K562 (cell line): ENCODE measurements around the gene GIPC3. TPM values are rescaled to one million over a fixed set of nuclear protein-coding genes. Genes with fewer than 3 reads are reported as not detected.
A peak's percentile ranks its signal among the peaks of the same experiment; 100 is the strongest.

Source experiments
- CBX5 ChIP-seq: IDR thresholded peaks from 2 replicates; pipeline ENCODE4 v1.6.1; 2014; ENCODE audit warnings: low read depth, borderline replicate concordance
- HNRNPLL ChIP-seq: fragments of 200-400 bp; formaldehyde crosslinking; IDR thresholded peaks from 2 replicates; pipeline ENCODE4 v1.6.1; 2017; ENCODE audit warnings: low read length, low read depth, mild to moderate bottlenecking; ENCODE audit not compliant: poor library complexity, severe bottlenecking
- KLF1 ChIP-seq: fragments of 450-650 bp; IDR thresholded peaks from 2 replicates; pipeline ENCODE4 v1.6.1; 2016; ENCODE audit warnings: missing genetic modification characterization, missing compliant biosample characterization
- NUFIP1 ChIP-seq: fragments of 450-650 bp; IDR thresholded peaks from 2 replicates; pipeline ENCODE4 v1.6.1; 2018; ENCODE audit not compliant: partially characterized antibody
- PHF20 ChIP-seq: fragments of 450-650 bp; IDR thresholded peaks from 2 replicates; pipeline ENCODE4 v1.6.1; 2018; ENCODE audit not compliant: partially characterized antibody
- PPARD ChIP-seq: fragments of 250-450 bp; sonication (Bioruptor Pico); IDR thresholded peaks from 2 replicates; pipeline ENCODE4 v1.8.0; 2022; ENCODE audit warnings: inconsistent platforms, mild to moderate bottlenecking, moderate library complexity
- PYGO2 ChIP-seq: fragments of 450-650 bp; IDR thresholded peaks from 2 replicates; pipeline ENCODE4 v1.6.1; 2016; ENCODE audit warnings: mild to moderate bottlenecking, missing genetic modification characterization, moderate library complexity, missing compliant biosample characterization
- SMAD2 ChIP-seq: fragments of 150-350 bp; IDR thresholded peaks from 2 replicates; pipeline ENCODE4 v1.6.1; 2014; ENCODE audit warnings: low read depth, mild to moderate bottlenecking, low read length
- SOX6 ChIP-seq: fragments of 450-650 bp; IDR thresholded peaks from 2 replicates; pipeline ENCODE4 v1.6.1; 2014; ENCODE audit warnings: mild to moderate bottlenecking
- SREBF2 ChIP-seq: sonication (generic); formaldehyde crosslinking; IDR thresholded peaks from 2 replicates; pipeline ENCODE4 v1.4.0; 2020; ENCODE audit warnings: mild to moderate bottlenecking, missing genetic modification reagents
- TAL1 ChIP-seq: fragments of 450-650 bp; IDR thresholded peaks from 2 replicates; pipeline ENCODE4 v1.6.1; 2016; ENCODE audit warnings: mild to moderate bottlenecking
- THRAP3 ChIP-seq: fragments of 450-650 bp; IDR thresholded peaks from 2 replicates; pipeline ENCODE4 v1.6.1; 2016; ENCODE audit warnings: mild to moderate bottlenecking, inconsistent platforms, borderline replicate concordance
- ZFX ChIP-seq: sonication (generic); formaldehyde crosslinking; IDR thresholded peaks from 2 replicates; pipeline ENCODE4 v1.8.0; 2022; ENCODE audit warnings: mild to moderate bottlenecking, missing genetic modification reagents, moderate library complexity
- ZNF197 ChIP-seq: fragments of 200-800 bp; sonication (Bioruptor generic); IDR thresholded peaks from 2 replicates; pipeline ENCODE4 v1.6.1; 2016; ENCODE audit warnings: low read depth, missing genetic modification characterization, missing compliant biosample characterization
- ZNF431 ChIP-seq: sonication (generic); formaldehyde crosslinking; IDR thresholded peaks from 2 replicates; pipeline ENCODE4 v1.8.0; 2022; ENCODE audit warnings: mild to moderate bottlenecking, missing genetic modification reagents
- ZNF766 ChIP-seq: fragments of 200-800 bp; sonication (Bioruptor generic); conservative IDR thresholded peaks from 2 replicates; pipeline ENCODE4 v1.6.1; 2016; ENCODE audit warnings: missing genetic modification characterization, missing compliant biosample characterization
- polyA plus RNA-seq, 8 experiments: library from polyadenylated mRNA; depleted of rRNA in 4 of 8; stranded (reverse) in 5 of 8; unstranded in 3 of 8; fragments of >200 nt; fragmentation: Nextera tagmentation in 2 of 8; fragmentation: Illumina TruSeq in 1 of 8; extraction: Ambion mirVana in 2 of 8; extraction: Trizol in 1 of 8; gene quantifications; 2 replicates each; pipeline versions ENCODE4 v1.2.1 to v1.2.3, GENCODE V29; 2011 to 2014; ENCODE audit warnings: inconsistent platforms in 1 of 8, missing spikeins in 1 of 8
- total RNA-seq, 7 experiments: library from RNA; depleted of rRNA in 6 of 7; stranded (reverse); fragments of >200 nt in 6 of 7; fragmentation: Illumina TruSeq in 2 of 7; extraction: Trizol in 2 of 7; gene quantifications; 2 replicates each; pipeline versions ENCODE4 v1.2.1 to v1.2.3, GENCODE V29; 2011 to 2021; ENCODE audit warnings: low replicate concordance in 1 of 7
- TF ChIP-seq, protein P1 (sequence below): fragments of 200-800 bp; sonication (Bioruptor generic); IDR thresholded peaks from 2 replicates; pipeline ENCODE4 v1.6.1; 2017; ENCODE audit warnings: missing genetic modification characterization, missing compliant biosample characterization
- TF ChIP-seq, protein P2 (sequence below): fragments of 450-650 bp; formaldehyde crosslinking; conservative IDR thresholded peaks from 2 replicates; pipeline ENCODE4 v1.4.0; 2022; ENCODE audit warnings: mild to moderate bottlenecking, missing genetic modification characterization
- TF ChIP-seq, protein P3 (sequence below): fragments of 450-650 bp; IDR thresholded peaks from 2 replicates; pipeline ENCODE4 v1.6.1; 2016
- TF ChIP-seq, protein P4 (sequence below), 2 experiments: IDR thresholded peaks; 2 replicates each; pipeline ENCODE4 v1.6.1; 2012; ENCODE audit warnings: improper control_type of control experiment in 2 of 2, low read depth in 2 of 2, low read length in 2 of 2, borderline replicate concordance in 1 of 2
- TF ChIP-seq, protein P5 (sequence below): sonication (generic); formaldehyde crosslinking; IDR thresholded peaks from 2 replicates; pipeline ENCODE4 v1.8.1; 2022; ENCODE audit warnings: missing genetic modification reagents

Gene GIPC3
- total and polyA plus RNA-seq, 9 of the 15 experiments (the other 6 are each of a cell fraction or from before 2014, with no cell fraction given) = 0.03 to 3.6 (median 1.5) TPM; not detected in 1

DNA sequence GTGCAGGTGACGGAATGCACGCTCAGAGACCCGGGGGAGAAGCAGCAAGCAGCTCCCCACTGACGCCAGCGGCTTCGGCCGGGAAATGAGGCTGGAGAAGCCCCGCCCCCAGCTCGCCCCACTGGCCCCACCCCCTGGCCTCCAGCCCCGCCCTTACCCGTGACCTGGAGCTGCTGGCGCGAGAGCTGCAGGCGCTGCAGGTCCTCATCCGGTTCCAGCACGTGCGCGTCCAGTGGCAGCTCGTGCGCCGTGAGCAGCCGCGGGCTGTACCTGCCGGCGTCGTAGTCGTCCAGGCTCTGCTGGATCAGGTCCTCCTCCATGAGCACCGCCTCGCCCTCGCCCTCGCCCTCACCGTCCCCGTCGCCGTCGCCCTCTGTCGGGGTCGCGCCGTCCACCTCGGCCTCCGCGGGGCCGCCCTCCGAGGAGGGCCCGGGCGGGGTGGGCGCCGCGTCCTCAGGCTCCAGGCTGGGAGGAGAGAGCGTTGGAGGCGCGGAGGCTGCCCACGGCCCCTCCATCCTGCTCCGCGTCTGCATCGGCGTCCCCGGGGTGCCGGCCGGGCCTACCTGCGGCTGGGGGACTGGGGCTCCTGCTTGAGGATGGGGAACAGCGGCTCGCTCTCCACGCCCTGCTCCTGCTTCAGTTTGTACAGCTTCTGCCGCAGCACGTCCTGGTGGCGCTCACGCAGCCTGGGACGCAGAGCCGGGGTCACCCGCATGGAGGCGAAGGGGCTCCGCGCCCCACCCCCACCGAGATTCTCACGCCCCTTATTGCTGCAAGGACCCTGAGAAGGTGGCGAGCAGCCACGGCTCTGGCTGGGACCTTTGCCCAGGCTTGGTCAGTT is 27.8 kb downstream of the GIPC3 start (continued):
- TF ChIP-seq HNRNPLL (peak; percentile 26), ZNF766 (CRISPR knock-in tag) (no peak), SMAD2 (no peak), ZNF431 (CRISPR knock-in tag) (no peak), TAL1 (no peak), ZFX (CRISPR knock-in tag) (no peak), PPARD (CRISPR knock-in tag) (no peak), PHF20 (no peak), PYGO2 (tag) (no peak), THRAP3 (no peak), NUFIP1 (no peak), ZNF197 (CRISPR knock-in tag) (no peak), SOX6 (no peak), KLF1 (tag) (no peak), CBX5 (no peak), SREBF2 (CRISPR knock-in tag) (no peak)
- TF ChIP-seq, protein P1, sequence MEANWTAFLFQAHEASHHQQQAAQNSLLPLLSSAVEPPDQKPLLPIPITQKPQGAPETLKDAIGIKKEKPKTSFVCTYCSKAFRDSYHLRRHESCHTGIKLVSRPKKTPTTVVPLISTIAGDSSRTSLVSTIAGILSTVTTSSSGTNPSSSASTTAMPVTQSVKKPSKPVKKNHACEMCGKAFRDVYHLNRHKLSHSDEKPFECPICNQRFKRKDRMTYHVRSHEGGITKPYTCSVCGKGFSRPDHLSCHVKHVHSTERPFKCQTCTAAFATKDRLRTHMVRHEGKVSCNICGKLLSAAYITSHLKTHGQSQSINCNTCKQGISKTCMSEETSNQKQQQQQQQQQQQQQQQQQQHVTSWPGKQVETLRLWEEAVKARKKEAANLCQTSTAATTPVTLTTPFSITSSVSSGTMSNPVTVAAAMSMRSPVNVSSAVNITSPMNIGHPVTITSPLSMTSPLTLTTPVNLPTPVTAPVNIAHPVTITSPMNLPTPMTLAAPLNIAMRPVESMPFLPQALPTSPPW = peak; percentile 58
- TF ChIP-seq, protein P2, sequence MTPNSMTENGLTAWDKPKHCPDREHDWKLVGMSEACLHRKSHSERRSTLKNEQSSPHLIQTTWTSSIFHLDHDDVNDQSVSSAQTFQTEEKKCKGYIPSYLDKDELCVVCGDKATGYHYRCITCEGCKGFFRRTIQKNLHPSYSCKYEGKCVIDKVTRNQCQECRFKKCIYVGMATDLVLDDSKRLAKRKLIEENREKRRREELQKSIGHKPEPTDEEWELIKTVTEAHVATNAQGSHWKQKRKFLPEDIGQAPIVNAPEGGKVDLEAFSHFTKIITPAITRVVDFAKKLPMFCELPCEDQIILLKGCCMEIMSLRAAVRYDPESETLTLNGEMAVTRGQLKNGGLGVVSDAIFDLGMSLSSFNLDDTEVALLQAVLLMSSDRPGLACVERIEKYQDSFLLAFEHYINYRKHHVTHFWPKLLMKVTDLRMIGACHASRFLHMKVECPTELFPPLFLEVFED (CRISPR knock-in tag) = no peak
- TF ChIP-seq, protein P3, sequence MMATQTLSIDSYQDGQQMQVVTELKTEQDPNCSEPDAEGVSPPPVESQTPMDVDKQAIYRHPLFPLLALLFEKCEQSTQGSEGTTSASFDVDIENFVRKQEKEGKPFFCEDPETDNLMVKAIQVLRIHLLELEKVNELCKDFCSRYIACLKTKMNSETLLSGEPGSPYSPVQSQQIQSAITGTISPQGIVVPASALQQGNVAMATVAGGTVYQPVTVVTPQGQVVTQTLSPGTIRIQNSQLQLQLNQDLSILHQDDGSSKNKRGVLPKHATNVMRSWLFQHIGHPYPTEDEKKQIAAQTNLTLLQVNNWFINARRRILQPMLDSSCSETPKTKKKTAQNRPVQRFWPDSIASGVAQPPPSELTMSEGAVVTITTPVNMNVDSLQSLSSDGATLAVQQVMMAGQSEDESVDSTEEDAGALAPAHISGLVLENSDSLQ = no peak
- TF ChIP-seq, protein P4, sequence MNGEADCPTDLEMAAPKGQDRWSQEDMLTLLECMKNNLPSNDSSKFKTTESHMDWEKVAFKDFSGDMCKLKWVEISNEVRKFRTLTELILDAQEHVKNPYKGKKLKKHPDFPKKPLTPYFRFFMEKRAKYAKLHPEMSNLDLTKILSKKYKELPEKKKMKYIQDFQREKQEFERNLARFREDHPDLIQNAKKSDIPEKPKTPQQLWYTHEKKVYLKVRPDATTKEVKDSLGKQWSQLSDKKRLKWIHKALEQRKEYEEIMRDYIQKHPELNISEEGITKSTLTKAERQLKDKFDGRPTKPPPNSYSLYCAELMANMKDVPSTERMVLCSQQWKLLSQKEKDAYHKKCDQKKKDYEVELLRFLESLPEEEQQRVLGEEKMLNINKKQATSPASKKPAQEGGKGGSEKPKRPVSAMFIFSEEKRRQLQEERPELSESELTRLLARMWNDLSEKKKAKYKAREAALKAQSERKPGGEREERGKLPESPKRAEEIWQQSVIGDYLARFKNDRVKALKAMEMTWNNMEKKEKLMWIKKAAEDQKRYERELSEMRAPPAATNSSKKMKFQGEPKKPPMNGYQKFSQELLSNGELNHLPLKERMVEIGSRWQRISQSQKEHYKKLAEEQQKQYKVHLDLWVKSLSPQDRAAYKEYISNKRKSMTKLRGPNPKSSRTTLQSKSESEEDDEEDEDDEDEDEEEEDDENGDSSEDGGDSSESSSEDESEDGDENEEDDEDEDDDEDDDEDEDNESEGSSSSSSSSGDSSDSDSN (IDR thresholded peaks at IDR 0.05; ENCODE audit: borderline replicate concordance in 1 of 2, low read depth in 2 of 2, low read length in 2 of 2) = no peak
- TF ChIP-seq, protein P5, sequence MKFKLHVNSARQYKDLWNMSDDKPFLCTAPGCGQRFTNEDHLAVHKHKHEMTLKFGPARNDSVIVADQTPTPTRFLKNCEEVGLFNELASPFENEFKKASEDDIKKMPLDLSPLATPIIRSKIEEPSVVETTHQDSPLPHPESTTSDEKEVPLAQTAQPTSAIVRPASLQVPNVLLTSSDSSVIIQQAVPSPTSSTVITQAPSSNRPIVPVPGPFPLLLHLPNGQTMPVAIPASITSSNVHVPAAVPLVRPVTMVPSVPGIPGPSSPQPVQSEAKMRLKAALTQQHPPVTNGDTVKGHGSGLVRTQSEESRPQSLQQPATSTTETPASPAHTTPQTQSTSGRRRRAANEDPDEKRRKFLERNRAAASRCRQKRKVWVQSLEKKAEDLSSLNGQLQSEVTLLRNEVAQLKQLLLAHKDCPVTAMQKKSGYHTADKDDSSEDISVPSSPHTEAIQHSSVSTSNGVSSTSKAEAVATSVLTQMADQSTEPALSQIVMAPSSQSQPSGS = no peak
